OCI-LY3 (cell line): ENCODE data around the gene MEX3D.

Experiments
- H2AFZ ChIP-seq: fragments of 200-600, 300-600 bp; shearing (Covaris generic); 2 replicates; pipeline ENCODE4 v1.6.0; 2014; ENCODE audit warnings: antibody characterized with exemption, low read depth, low read length
- H3K27ac ChIP-seq: fragments of 200-600, 300-600 bp; sonication (generic); 2 replicates; pipeline ENCODE4 v1.5.1; 2014; ENCODE audit warnings: mild to moderate bottlenecking, low read length, moderate library complexity, mixed read lengths
- H3K27me3 ChIP-seq: fragments of 200-600, 300-600 bp; sonication (generic); 2 replicates; pipeline ENCODE4 v1.6.1; 2014; ENCODE audit warnings: low read depth, low read length, mixed read lengths
- H3K36me3 ChIP-seq: fragments of 200-600, 300-600 bp; sonication (generic); replicated peaks from 2 replicates; pipeline ENCODE3; 2014; ENCODE audit warnings: low read depth, low read length, mixed read lengths
- H3K4me1 ChIP-seq: fragments of 300-600, 200-600 bp; sonication (generic); 2 replicates; pipeline ENCODE4 v1.6.1; 2014; ENCODE audit warnings: low read length, mixed read lengths
- H3K4me2 ChIP-seq: fragments of 200-600, 300-600 bp; sonication (generic); 2 replicates; pipeline ENCODE4 v1.6.1; 2014; ENCODE audit warnings: low read length, mixed read lengths
- H3K4me3 ChIP-seq: fragments of 300-600, 200-600 bp; sonication (generic); 2 replicates; pipeline ENCODE4 v1.5.1; 2014; ENCODE audit warnings: antibody characterized with exemption, mild to moderate bottlenecking, low read length, moderate library complexity
- H3K79me2 ChIP-seq: fragments of 300-600, 200-600 bp; shearing (Covaris generic); 2 replicates; pipeline ENCODE4 v1.6.1; 2014; ENCODE audit warnings: mild to moderate bottlenecking, low read length, mixed read lengths
- H3K9ac ChIP-seq: fragments of 300-600, 200-600 bp; shearing (Covaris generic); 2 replicates; pipeline ENCODE4 v1.6.0; 2014; ENCODE audit warnings: mild to moderate bottlenecking, low read length, moderate library complexity
- H3K9me3 ChIP-seq: fragments of 200-600, 300-600 bp; shearing (Covaris generic); 2 replicates; pipeline ENCODE4 v1.6.1; 2014; ENCODE audit warnings: low read length, mixed read lengths; ENCODE audit not compliant: insufficient read depth
- H4K20me1 ChIP-seq: fragments of 200-600, 300-600 bp; sonication (generic); 2 replicates; pipeline ENCODE4 v1.6.1; 2016; ENCODE audit warnings: low read length, mixed read lengths; ENCODE audit not compliant: insufficient read depth
- CTCF ChIP-seq: fragments of 200-600, 300-600 bp; sonication (generic); IDR thresholded peaks from 2 replicates; pipeline ENCODE4 v1.5.1; 2014; ENCODE audit warnings: antibody characterized with exemption, low read length, low read depth
- EZH2phosphoT487 ChIP-seq: fragments of 200-600 bp; shearing (Covaris generic); IDR thresholded peaks from 2 replicates; pipeline ENCODE4 v1.6.1; 2018; ENCODE audit warnings: antibody characterized with exemption, mixed run types, low read depth

Gene MEX3D

GRCh38 chr19:1580382-1580781, 12.3 kb upstream of the MEX3D start:
- Histone ChIP-seq H3K4me1 (no peaks in the 10 kb centered on the region), H4K20me1 (peaks cover under 1% of the 10 kb centered on the region; the same call in 1 of the 2 replicates), H3K4me2 (no peak overlapping the region), H3K36me3 (peaks cover 57% of the 10 kb centered on the region), H3K27me3 (no peaks in the 10 kb centered on the region), H3K4me3 (no peak overlapping the region), H3K79me2 (peaks cover 14% of the 10 kb centered on the region), H3K27ac (no peak overlapping the region), H3K9ac (no peak overlapping the region), H2AFZ (no peak overlapping the region), H3K9me3 (no peaks in the 10 kb centered on the region)
- TF ChIP-seq CTCF (no peak), EZH2phosphoT487 (no peak)

GRCh38 chr19:1579222-1579621, 11.1 kb upstream of the MEX3D start:
- H3K36me3 ChIP-seq, result peaks cover 49% of the 10 kb centered on the region
- no peak for TF ChIP-seq EZH2phosphoT487

GRCh38 chr19:1577929-1578618, 9.9 kb upstream of the MEX3D start:
- Histone ChIP-seq H3K36me3 (peaks cover 42% of the 10 kb centered on the region), H3K9ac (no peak overlapping the region), H3K79me2 (no peaks in the 10 kb centered on the region), H2AFZ (no peak overlapping the region), H3K27me3 (no peaks in the 10 kb centered on the region), H3K4me2 (no peak overlapping the region), H4K20me1 (no peaks in the 10 kb centered on the region), H3K9me3 (no peaks in the 10 kb centered on the region), H3K4me1 (no peaks in the 10 kb centered on the region), H3K27ac (no peak overlapping the region), H3K4me3 (no peak overlapping the region)
- no peak for TF ChIP-seq CTCF
- no peak for TF ChIP-seq EZH2phosphoT487

More at GRCh38 chr19:1579222-1579621, 11.1 kb upstream of the MEX3D start:
- H3K79me2 ChIP-seq, result peaks cover 2% of the 10 kb centered on the region; the same call in 1 of the 2 replicates
- no peak overlapping the region for H3K27ac ChIP-seq
- no peak overlapping the region for H3K9ac ChIP-seq
- no peak overlapping the region for H3K4me3 ChIP-seq
- H3K9me3 ChIP-seq, result no peaks in the 10 kb centered on the region
- no peaks in the 10 kb centered on the region for H3K27me3 ChIP-seq
- H3K4me1 ChIP-seq, result no peaks in the 10 kb centered on the region
- H3K4me2 ChIP-seq, result no peak overlapping the region
- no peaks in the 10 kb centered on the region for H4K20me1 ChIP-seq
- H2AFZ ChIP-seq, result no peak overlapping the region

GRCh38 chr19:1577090-1577928, 9.2 kb upstream of the MEX3D start:
- H3K9ac ChIP-seq, result no peak overlapping the region
- H3K4me2 ChIP-seq, result no peak overlapping the region
- no peak for TF ChIP-seq EZH2phosphoT487
- TF ChIP-seq CTCF, result no peak
- H3K36me3 ChIP-seq, result peaks cover 37% of the 10 kb centered on the region
- H3K9me3 ChIP-seq, result no peaks in the 10 kb centered on the region
- H3K27me3 ChIP-seq, result no peaks in the 10 kb centered on the region
- no peaks in the 10 kb centered on the region for H3K4me1 ChIP-seq
- H3K4me3 ChIP-seq, result no peak overlapping the region
- H2AFZ ChIP-seq, result no peak overlapping the region
- no peaks in the 10 kb centered on the region for H3K79me2 ChIP-seq
- no peaks in the 10 kb centered on the region for H4K20me1 ChIP-seq
- H3K27ac ChIP-seq, result no peak overlapping the region
